Activated naive CD8-positive, alpha-beta T cell treated with anti-CD3 and anti-CD28 coated beads, Interleukin-2, amount 10 ng/mL, durations not matched to agents 7 days and 5 days (primary cell): ENCODE measurements around the gene DNAI1. TPM values are rescaled to one million over a fixed set of nuclear protein-coding genes. Genes with fewer than 3 reads are reported as not detected.

Source experiments
- ATAC-seq: fragments of 150-1000 bp; cut with Tn5 transposase; one replicate; pipeline ENCODE4 v1.10.0; 2021; ENCODE audit warnings: low read depth, moderate library complexity
- POLR2A ChIA-PET: fragments of 350-600 bp; sonication (Branson Sonifier 250); formaldehyde crosslinking; loops from one replicate; lab custom pipeline; 2021; ENCODE audit warnings: antibody characterized with exemption; lab: Charles Lee
- DNase-seq: peaks from one replicate; pipeline ENCODE4 v3.0.0; 2021
- H3K27ac Mint-ChIP-seq: one replicate; pipeline ENCODE4 v1.8.0; 2022; ENCODE audit warnings: mild to moderate bottlenecking, mixed read lengths
- H3K27me3 Mint-ChIP-seq: one replicate; pipeline ENCODE4 v1.8.0; 2022; ENCODE audit warnings: mild to moderate bottlenecking, moderate library complexity, mixed read lengths
- H3K36me3 Mint-ChIP-seq: one replicate; pipeline ENCODE4 v1.8.0; 2021; ENCODE audit warnings: mild to moderate bottlenecking, mixed read lengths
- H3K4me1 Mint-ChIP-seq: one replicate; pipeline ENCODE4 v1.8.0; 2021; ENCODE audit warnings: mixed read lengths
- H3K4me3 Mint-ChIP-seq: one replicate; pipeline ENCODE4 v1.8.0; 2022; ENCODE audit warnings: mild to moderate bottlenecking, moderate library complexity, mixed read lengths
- H3K9me3 Mint-ChIP-seq: one replicate; pipeline ENCODE4 v1.8.0; 2021; ENCODE audit warnings: mixed read lengths
- total RNA-seq, 2 experiments: library from RNA; stranded (reverse); gene quantifications; one replicate each; pipeline ENCODE4 v1.2.3, GENCODE V29; 2021

DNAI1 gene
- total RNA-seq, 2 experiments from 2014 or later: not detected

DNA sequence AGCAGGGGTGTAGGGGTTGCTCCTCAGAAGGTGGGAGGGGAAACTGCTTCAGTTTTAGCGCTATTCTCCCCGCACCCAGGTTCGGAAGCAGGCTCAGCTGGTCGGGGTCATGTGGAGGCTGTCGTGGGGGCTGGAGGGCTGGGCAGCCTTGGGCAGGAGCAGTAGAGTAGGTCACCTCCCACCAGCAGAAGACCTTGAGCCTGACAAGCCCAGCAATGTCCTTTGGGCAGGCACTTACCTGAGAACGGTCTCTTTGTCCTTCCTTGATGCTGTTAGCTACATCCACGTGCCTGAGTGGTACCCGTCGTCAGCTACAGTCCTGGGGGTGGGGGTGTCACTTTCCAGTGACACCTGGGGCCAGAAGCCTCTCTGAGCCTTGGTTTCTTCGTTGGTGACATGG lies 43.9 kb downstream of the DNAI1 start:
- Mint-ChIP-seq H3K4me3 (no peak overlapping the region), H3K9me3 (no peaks in the 10 kb centered on the region), H3K36me3 (no peaks in the 10 kb centered on the region), H3K27me3 (peaks cover 2% of the 10 kb centered on the region), H3K27ac (no peak overlapping the region), H3K4me1 (peaks cover 2% of the 10 kb centered on the region)
- POLR2A ChIA-PET: no interaction called here
- no peak for DNase-seq
- no peak for ATAC-seq

DNA sequence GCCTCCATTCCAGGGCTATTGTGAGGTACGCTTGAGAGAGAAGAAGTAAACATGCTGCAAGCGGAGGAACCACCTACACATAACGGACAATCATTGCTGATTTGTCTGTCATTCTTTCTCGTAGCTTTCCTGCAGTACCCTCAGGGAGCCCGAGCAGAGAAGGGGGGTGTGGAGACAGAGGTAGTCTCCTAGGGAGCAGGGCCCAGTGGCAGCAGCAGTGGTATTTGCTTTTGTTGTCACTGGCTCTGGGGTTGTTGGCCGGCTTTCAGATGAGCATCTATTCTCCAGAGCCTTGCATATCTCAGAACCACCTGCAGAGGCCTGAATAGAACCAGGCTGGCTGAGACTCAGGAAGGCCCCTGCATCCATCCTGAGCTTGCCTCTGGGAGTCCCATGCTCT lies 44.3 kb downstream of the DNAI1 start:
- Mint-ChIP-seq H3K4me3 (no peak overlapping the region), H3K27ac (no peak overlapping the region), H3K27me3 (peaks cover 2% of the 10 kb centered on the region), H3K9me3 (no peaks in the 10 kb centered on the region), H3K4me1 (peaks cover 2% of the 10 kb centered on the region), H3K36me3 (no peaks in the 10 kb centered on the region)
- POLR2A ChIA-PET: no interaction called here
- ATAC-seq (no peak), DNase-seq (no peak)

DNA sequence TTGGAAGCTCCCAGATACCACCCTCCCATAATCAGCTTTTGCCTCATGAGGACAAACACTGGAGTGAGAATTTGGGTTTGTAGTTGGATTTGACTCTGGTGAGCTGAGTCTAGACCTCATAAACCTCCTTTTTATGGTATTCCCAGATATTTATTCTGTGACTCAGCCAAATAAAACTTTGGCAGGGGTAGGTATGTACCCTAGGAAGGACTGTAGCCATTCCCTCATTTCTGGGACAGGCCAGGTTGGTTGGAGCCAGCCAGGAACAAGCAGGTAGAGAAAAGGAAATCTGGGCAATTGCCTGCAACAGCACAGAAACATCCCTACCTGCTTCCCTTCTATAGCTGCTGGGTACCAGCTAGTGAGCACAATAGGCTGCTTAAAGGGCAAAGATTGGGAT lies 44.8 kb downstream of the DNAI1 start:
- Mint-ChIP-seq H3K27ac (no peak overlapping the region), H3K4me3 (no peak overlapping the region), H3K36me3 (no peaks in the 10 kb centered on the region), H3K27me3 (peaks cover 2% of the 10 kb centered on the region), H3K4me1 (peaks cover 2% of the 10 kb centered on the region), H3K9me3 (no peaks in the 10 kb centered on the region)
- ATAC-seq (no peak), DNase-seq (no peak)
- POLR2A ChIA-PET: no interaction called here

DNA sequence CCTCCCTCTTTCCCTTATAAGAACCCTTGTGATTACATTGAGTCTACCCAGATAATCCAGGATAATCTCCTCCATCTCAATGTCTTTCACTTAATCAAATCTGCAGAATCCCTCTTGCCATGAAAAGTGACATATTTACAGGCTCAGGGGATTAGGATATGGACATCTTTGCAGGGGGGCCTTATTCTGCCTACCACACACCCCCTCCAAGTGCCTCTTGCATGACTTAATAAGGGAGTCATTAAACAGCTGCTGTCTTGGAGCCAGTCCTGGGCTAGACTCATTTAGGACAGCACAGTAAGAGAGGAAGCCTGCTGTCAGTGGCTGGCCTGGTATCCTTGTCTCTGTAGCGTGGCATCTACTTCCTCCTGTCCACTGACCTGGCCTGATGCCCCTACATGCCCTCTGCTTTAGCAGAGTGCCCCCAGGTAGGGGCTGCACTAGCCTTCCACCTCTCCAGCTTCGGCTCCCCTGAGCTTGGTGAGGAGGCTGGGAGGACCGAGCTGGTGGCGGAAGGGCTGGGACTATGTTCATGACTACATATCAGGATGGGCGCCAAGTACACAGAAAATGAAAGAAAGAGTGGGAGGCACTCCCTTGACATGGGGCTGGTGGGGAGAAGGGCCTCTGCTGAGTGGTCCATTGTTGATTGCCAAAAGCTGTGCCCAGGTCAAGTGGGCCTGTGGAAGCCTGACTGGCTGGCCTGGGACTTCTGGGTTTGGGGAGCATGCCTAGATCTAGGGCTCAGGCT lies 46.9 kb downstream of the DNAI1 start:
- POLR2A ChIA-PET: no interaction called here
- no peak overlapping the region for H3K27ac Mint-ChIP-seq
- H3K36me3 Mint-ChIP-seq: no peaks in the 10 kb centered on the region
- ATAC-seq: no peak
- no peak overlapping the region for H3K4me3 Mint-ChIP-seq
- peaks cover under 1% of the 10 kb centered on the region for H3K4me1 Mint-ChIP-seq
- no peak for DNase-seq
- peaks cover 1% of the 10 kb centered on the region for H3K27me3 Mint-ChIP-seq
- H3K9me3 Mint-ChIP-seq: no peaks in the 10 kb centered on the region

DNA sequence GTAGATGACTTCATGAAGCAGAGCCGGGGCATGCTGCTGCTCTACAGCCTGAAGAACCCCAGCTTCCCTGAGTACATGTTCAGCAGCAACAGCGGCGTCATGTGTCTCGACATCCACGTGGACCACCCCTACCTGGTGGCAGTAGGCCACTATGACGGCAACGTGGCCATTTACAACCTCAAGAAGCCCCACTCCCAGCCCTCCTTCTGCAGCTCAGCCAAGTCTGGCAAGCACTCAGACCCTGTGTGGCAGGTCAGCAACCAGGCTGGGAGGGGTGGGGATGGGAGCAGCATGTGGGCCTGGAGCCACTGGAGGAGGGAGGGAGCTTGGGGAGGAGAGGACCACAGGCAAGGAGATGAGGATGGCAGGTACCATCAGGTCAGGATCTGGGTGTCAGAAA lies 48.0 kb downstream of the DNAI1 start:
- Mint-ChIP-seq H3K9me3 (no peaks in the 10 kb centered on the region), H3K36me3 (no peaks in the 10 kb centered on the region), H3K4me3 (no peak overlapping the region), H3K27ac (no peak overlapping the region), H3K4me1 (no peaks in the 10 kb centered on the region), H3K27me3 (peaks cover 1% of the 10 kb centered on the region)
- POLR2A ChIA-PET: no interaction called here
- ATAC-seq (no peak), DNase-seq (no peak)

DNA sequence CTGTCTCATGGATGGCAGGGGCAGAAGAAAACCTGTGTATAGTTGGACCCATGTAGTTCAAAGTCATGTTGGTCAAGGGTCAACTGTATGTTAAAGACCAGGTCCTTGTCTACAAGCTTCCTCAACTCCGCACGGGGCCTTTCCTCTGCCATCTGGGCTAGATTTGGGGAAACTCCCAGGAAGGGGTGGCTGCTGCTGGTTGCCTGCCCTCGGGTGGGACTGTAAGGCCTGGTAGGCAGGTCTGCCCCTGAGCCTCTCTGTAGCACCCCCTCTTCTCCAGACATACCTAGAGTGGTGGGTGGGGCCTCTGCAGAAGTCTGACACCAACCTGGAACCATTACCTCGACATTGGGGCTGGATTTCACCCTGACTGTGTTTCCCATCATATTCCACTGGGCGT lies 49.0 kb downstream of the DNAI1 start:
- ATAC-seq (no peak), DNase-seq (no peak)
- Mint-ChIP-seq H3K36me3 (no peaks in the 10 kb centered on the region), H3K27me3 (peaks cover 3% of the 10 kb centered on the region), H3K27ac (no peak overlapping the region), H3K4me3 (no peak overlapping the region), H3K4me1 (no peaks in the 10 kb centered on the region), H3K9me3 (no peaks in the 10 kb centered on the region)
- POLR2A ChIA-PET: no interaction called here

DNA sequence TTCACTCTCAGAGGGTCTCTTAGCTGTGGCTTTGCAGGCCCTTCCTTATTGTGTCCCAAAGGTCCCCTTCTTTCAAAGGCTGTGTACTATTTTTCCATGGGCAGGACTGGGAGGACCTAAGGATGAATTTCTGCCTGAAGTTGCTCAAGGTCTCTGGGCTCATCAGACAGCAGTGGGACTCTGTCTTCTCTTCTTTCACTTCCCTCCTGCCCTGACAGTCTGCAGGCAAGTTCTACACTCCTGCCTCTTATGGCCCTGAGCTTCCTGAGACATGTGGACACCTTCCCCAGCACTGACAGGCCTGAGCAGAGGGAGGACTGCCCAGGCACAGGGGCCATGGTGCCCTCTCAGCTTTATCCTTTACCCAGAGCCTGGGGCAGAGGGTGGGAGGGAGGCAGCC lies 49.4 kb downstream of the DNAI1 start:
- Mint-ChIP-seq H3K4me1 (no peaks in the 10 kb centered on the region), H3K4me3 (no peak overlapping the region), H3K36me3 (no peaks in the 10 kb centered on the region), H3K27me3 (peaks cover 3% of the 10 kb centered on the region), H3K27ac (no peak overlapping the region), H3K9me3 (no peaks in the 10 kb centered on the region)
- DNase-seq (no peak), ATAC-seq (no peak)
- POLR2A ChIA-PET: no interaction called here

DNA sequence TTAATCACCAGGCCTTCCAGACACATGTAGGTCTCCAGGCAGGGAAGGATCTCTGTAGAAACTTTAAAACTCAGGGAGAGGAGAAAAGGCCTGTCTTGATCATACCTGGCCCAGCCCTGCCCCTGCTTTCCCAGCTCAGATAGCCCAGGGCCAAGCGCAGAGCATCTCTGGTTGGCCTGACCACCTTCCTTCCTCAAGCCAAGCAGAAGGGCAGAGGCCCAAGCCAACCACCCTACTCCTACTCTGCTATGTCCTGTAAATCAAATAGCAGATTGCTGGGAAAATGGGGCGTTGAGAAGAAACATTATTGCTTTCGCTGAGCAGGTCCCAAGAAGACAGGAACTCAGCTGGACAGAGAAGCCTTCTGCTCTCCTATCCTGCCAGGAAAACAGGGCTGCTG lies 49.9 kb downstream of the DNAI1 start:
- Mint-ChIP-seq H3K27ac (no peak overlapping the region), H3K9me3 (no peaks in the 10 kb centered on the region), H3K4me1 (no peaks in the 10 kb centered on the region), H3K27me3 (peaks cover 3% of the 10 kb centered on the region), H3K4me3 (no peak overlapping the region), H3K36me3 (no peaks in the 10 kb centered on the region)
- POLR2A ChIA-PET: no interaction called here
- ATAC-seq (no peak), DNase-seq (no peak)

DNA sequence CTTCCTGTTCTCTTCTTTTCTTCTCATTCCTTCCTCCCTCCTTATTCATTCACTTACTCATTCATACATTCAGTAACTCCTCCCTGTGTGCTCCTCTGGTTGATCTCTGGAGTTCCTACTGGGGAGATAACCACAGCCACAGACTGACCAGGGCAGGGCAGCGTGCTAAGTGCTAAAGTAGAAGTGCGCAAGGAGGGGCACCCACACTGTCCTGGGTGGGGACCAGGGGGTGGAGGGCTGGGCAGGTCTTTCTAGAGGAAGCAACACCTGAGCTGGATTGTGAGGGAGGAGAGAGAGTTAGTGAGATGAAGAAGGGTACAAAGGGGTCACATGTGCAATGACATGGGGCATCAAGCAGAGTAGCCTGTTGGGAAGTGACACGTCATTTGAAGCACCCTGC lies 50.3 kb downstream of the DNAI1 start:
- DNase-seq (no peak), ATAC-seq (no peak)
- Mint-ChIP-seq H3K4me3 (no peak overlapping the region), H3K27ac (no peak overlapping the region), H3K27me3 (peaks cover 3% of the 10 kb centered on the region), H3K36me3 (no peaks in the 10 kb centered on the region), H3K9me3 (no peaks in the 10 kb centered on the region), H3K4me1 (no peaks in the 10 kb centered on the region)
- POLR2A ChIA-PET: no interaction called here

DNA sequence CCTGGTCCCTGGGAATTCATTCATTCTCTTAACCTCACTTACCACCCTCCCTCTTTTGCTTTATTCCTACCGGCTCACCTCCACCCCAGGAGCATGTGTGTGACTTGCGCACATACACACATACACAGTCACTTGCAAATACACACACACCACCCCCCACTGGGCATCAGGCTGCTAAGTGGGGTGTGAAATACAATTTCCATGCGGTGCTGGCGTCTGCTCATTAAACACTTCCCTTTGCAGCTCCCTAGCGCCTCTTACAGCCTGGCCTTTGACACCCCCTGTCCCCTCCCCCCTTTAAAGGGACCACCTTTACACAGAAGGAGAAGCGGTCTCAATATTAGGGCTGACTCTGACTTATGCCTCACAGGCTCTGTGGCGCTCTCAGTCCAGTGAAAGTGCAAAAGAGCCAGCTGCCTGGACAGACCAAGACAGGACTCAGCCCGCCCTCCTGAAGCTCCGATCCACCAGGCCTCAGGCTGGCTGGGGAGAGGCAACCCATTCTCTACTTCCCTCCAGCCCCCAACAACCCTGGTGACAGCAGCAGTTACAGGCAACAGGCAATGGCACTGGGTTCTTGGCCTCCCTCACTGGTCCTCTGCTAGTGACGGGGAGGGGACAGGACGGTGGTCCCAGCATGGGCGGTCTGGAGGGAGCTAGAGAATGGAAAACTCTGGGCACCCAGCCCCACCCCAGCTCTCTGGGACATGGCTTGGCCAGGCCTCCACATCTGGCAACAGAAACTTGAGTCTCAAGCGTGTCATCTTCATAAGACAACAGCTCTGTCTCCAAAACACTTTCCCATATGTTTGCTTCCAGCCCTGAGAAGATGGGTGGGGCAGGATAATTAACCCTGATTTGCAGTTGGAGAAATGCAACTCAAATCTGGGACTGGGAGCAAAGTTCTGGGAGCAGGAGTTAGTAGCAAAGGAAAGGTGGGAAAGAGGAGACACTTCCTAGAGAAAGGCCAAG lies 52.2 kb downstream of the DNAI1 start:
- peaks cover 3% of the 10 kb centered on the region for H3K27me3 Mint-ChIP-seq
- no peaks in the 10 kb centered on the region for H3K36me3 Mint-ChIP-seq
- no peak overlapping the region for H3K27ac Mint-ChIP-seq
- H3K9me3 Mint-ChIP-seq: no peaks in the 10 kb centered on the region
- no peaks in the 10 kb centered on the region for H3K4me1 Mint-ChIP-seq
- ATAC-seq: no peak
- no peak for DNase-seq
- POLR2A ChIA-PET: no interaction called here
- H3K4me3 Mint-ChIP-seq: no peak overlapping the region

DNA sequence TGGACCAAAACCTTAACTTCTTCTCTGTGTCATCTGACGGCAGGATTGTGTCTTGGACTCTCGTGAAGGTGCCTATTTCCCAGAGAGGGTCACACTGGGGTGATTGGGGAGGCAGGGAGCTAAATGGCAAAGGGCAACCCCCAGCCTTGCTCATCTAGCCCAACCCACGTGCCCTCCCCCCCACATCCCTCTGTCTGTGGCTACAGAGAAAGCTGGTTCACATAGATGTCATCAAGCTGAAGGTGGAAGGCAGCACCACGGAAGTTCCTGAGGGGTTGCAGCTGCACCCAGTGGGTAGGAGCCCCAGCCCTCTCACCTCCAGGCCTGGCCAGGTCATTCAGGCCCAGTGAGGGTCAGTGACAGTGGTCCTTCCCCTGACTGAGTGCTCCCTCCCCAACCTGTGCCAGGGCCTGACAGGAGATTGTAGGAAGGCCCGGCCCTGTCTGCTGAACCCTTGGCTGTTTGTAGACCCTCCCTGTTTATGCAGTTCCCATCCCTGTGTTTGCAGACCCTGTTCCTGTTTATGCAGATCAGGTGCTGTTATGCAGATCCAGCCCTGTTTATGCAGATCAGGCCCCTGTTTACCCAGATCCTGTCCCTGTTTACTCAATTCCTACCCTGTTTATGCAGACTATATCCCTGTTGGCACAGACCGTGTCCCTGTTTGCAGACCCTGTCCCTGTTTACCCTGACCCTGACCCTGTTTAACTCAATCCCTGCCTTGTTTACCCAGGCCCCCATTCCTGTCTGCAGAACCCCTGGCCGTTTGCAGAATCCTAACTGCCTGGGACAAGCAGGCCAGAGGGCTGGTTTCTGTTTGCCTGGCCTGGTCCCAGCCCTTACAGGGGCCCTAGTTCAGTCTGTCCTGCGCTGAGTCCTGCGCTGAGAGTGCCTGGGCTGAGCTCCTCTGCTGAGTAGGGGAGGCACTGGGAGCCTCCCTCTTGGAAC lies 53.8 kb downstream of the DNAI1 start:
- H3K27me3 Mint-ChIP-seq: peaks cover 4% of the 10 kb centered on the region
- DNase-seq (no peak), ATAC-seq (no peak)
- no peak overlapping the region for H3K27ac Mint-ChIP-seq
- H3K36me3 Mint-ChIP-seq: no peaks in the 10 kb centered on the region
- POLR2A ChIA-PET: no interaction called here
- H3K4me3 Mint-ChIP-seq: no peak overlapping the region
- no peaks in the 10 kb centered on the region for H3K9me3 Mint-ChIP-seq
- no peaks in the 10 kb centered on the region for H3K4me1 Mint-ChIP-seq

DNA sequence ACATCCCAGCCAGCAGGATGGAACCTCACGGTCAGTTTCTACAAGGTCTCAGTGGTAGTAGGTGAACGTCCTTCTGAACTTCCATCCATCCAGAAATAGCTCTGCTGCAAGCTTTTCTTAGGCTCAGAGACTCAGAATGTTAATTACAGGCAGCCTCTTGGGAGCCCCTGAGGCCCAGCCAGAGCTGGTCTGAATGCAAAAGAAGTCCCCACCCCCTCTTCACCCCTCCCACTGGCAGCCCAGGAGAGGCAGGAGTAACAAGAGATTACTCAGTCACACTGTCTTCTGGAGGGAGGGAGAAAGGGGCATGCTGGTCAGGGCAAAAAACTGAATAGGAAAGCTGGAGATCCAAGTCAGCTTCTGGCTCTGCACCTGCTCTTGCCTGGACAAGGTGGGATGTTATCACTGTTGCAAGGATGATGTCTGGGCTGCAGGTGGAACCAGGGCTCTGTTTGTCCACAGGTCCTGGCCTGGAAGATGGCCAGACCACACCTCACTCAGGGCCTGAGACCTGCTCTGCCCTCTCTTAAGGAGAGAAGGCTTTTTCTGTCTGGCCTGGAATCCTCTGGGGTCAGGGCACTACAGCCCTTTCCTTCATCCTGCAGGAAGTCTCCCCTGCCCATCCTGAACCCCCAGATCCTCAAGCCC lies 55.1 kb downstream of the DNAI1 start:
- Mint-ChIP-seq H3K36me3 (no peaks in the 10 kb centered on the region), H3K27me3 (peaks cover 7% of the 10 kb centered on the region), H3K4me3 (no peak overlapping the region), H3K9me3 (no peaks in the 10 kb centered on the region), H3K4me1 (no peaks in the 10 kb centered on the region), H3K27ac (no peak overlapping the region)
- ATAC-seq (no peak), DNase-seq (no peak)
- POLR2A ChIA-PET: no interaction called here

DNA sequence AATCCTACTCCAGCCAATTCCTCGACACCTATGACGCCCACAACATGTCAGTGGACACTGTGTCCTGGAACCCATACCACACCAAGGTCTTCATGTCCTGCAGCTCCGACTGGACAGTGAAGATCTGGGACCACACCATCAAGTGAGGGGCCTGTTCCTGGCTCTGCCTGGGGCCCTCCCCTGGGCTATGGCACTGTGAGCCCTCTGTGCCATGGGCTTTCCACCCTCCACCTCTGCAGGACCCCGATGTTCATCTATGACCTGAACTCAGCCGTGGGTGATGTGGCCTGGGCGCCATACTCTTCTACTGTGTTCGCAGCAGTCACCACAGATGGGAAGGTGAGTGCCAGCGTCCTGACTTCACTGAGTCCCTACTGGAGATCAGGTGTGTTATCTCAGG lies 55.8 kb downstream of the DNAI1 start:
- no peaks in the 10 kb centered on the region for H3K36me3 Mint-ChIP-seq
- no peak overlapping the region for H3K27ac Mint-ChIP-seq
- POLR2A ChIA-PET: no interaction called here
- DNase-seq (no peak), ATAC-seq (no peak)
- H3K9me3 Mint-ChIP-seq: no peaks in the 10 kb centered on the region
- H3K27me3 Mint-ChIP-seq: peaks cover 7% of the 10 kb centered on the region
- no peak overlapping the region for H3K4me3 Mint-ChIP-seq
- H3K4me1 Mint-ChIP-seq: no peaks in the 10 kb centered on the region
